T-cell (primary cell): ENCODE data around the gene KCNIP1. TPM values are rescaled to one million over a fixed set of nuclear protein-coding genes. Genes with fewer than 3 reads are reported as not detected.

Experiments
- ATAC-seq, 4 experiments: fragments of 200-7000 bp in 3 of 4; fragments of 150-1000 bp in 1 of 4; cut with Tn5 transposase; replicated peaks in 1 of 4; 1 replicate in 3 of 4; 2 replicates in 1 of 4; pipeline ENCODE4 v1.10.0; 2021; ENCODE audit warnings: moderate library complexity in 3 of 4, mild to moderate bottlenecking in 2 of 4, moderate number of reproducible peaks in 1 of 4
- CTCF ChIA-PET, 2 donors: fragments of 300-600 bp; sonication (Branson Sonifier 250); formaldehyde crosslinking; loops; one replicate each; lab custom pipeline; 2022; ENCODE audit warnings: antibody characterized with exemption in 2 of 2; lab: Charles Lee
- POLR2A ChIA-PET, 2 donors: fragments of 300-600 bp; sonication (Branson Sonifier 250); formaldehyde crosslinking; loops; one replicate each; lab custom pipeline; 2022; ENCODE audit warnings: antibody characterized with exemption in 2 of 2; lab: Charles Lee
- DNase-seq, 35 experiments: peaks; one replicate each; pipeline versions ENCODE4 v3.0.0 to v3.0.0-alpha.2; 2013 to 2023
- H3K27ac ChIP-seq: one replicate; pipeline ENCODE4 v1.5.1; 2013; ENCODE audit warnings: low read length
- H3K27me3 ChIP-seq, 2 experiments: replicated peaks in 1 of 2; 1 replicate in 1 of 2; 2 replicates in 1 of 2; pipeline versions ENCODE4 v1.6.1 to v1.7.0; 2013; ENCODE audit warnings: low read length in 1 of 2, mixed read lengths in 1 of 2; ENCODE audit not compliant: control insufficient read depth in 2 of 2, insufficient read depth in 2 of 2; ENCODE audit errors: extremely low read depth in 1 of 2
- H3K36me3 ChIP-seq, 2 donors: 1 replicate in 1 of 2; 2 replicates in 1 of 2; pipeline versions ENCODE4 v1.6.1 to v1.7.0; 2013; ENCODE audit warnings: low read length in 1 of 2; ENCODE audit not compliant: control insufficient read depth in 2 of 2, insufficient read depth in 1 of 2; ENCODE audit errors: extremely low read depth in 1 of 2
- H3K4me1 ChIP-seq, 2 experiments: 1 replicate in 1 of 2; 2 replicates in 1 of 2; pipeline versions ENCODE4 v1.6.1 to v1.7.0; 2013; ENCODE audit warnings: low read length in 2 of 2, mixed read lengths in 1 of 2; ENCODE audit not compliant: insufficient read depth in 2 of 2, control insufficient read depth in 1 of 2; ENCODE audit errors: extremely low read depth in 1 of 2
- H3K4me3 ChIP-seq, 2 donors: 1 replicate in 1 of 2; 2 replicates in 1 of 2; pipeline versions ENCODE4 v1.5.1 to v1.7.0; 2013; ENCODE audit warnings: mild to moderate bottlenecking in 2 of 2, low read length in 1 of 2, moderate library complexity in 1 of 2; ENCODE audit not compliant: control insufficient read depth in 1 of 2; ENCODE audit errors: extremely low read depth in 1 of 2
- H3K9me3 ChIP-seq: 2 replicates; pipeline ENCODE4 v1.7.0; 2013
- H3K27ac Mint-ChIP-seq, 2 donors: one replicate each; pipeline ENCODE4 v1.8.0; 2020 to 2021; ENCODE audit warnings: mild to moderate bottlenecking in 2 of 2, mixed read lengths in 2 of 2
- H3K27me3 Mint-ChIP-seq, 2 donors: one replicate each; pipeline ENCODE4 v1.8.0; 2021 to 2022; ENCODE audit warnings: mixed read lengths in 2 of 2
- H3K36me3 Mint-ChIP-seq: one replicate; pipeline ENCODE4 v1.8.0; 2021; ENCODE audit warnings: mixed read lengths
- H3K4me1 Mint-ChIP-seq, 3 donors: one replicate each; pipeline ENCODE4 v1.8.0; 2020 to 2022; ENCODE audit warnings: mixed read lengths in 3 of 3, mild to moderate bottlenecking in 1 of 3
- H3K4me3 Mint-ChIP-seq, 3 donors: one replicate each; pipeline ENCODE4 v1.8.0; 2020 to 2022; ENCODE audit warnings: mild to moderate bottlenecking in 3 of 3, mixed read lengths in 3 of 3, moderate library complexity in 3 of 3
- H3K9me3 Mint-ChIP-seq, 3 donors: one replicate each; pipeline ENCODE4 v1.8.0; 2020 to 2022; ENCODE audit warnings: mixed read lengths in 3 of 3
- WGBS: methylation state at CpG from one replicate; pipeline ENCODE4 v1.1.5; 2013; ENCODE audit warnings: missing lambda C conversion rate; ENCODE audit not compliant: insufficient coverage; 5-methylcytosine and 5-hydroxymethylcytosine counted together
- total RNA-seq, 35 experiments: library from RNA in 6 of 35; stranded (reverse) in 6 of 35; fragments of 120-200 nt in 1 of 35; gene quantifications; one replicate each; pipeline versions ENCODE4 v1.2.1 to v1.2.4 and lab custom pipeline; 2013 to 2026

The KCNIP1 gene
- total RNA-seq, 5 donors from 2014 or later (not counting 1 experiment from before 2014, with no cell fraction given) = not detected

DNA sequence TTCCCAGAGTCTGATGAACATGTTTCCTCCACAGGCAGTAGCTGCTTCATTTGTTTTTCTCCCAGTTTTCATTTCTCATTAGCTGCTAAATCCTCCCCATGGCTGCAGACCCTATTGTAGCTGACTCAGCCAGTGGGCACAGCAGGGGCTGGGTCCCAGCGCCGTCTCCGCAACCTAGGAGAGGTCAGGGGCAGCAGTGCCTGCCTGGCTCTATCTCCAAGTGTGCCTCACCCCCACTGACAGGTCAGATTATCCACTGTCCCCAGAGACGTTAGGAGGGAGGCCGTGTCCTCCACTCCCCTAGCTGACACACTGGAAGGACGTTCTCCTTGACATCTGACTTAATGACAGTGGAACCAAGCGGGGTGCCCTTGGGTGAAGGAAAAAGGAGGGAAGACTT, 31.1 kb downstream of the KCNIP1 start:
- no peak for DNase-seq
- no peak for ATAC-seq
- WGBS = no CpG with 5 or more reads among the region's 7 CpGs
- H3K27ac Mint-ChIP-seq = no peak overlapping the region
- peaks cover 31 to 36% of the 10 kb centered on the region in 2 donors for H3K27me3 Mint-ChIP-seq
- H3K4me1 Mint-ChIP-seq = peaks cover 0 to 2% (median 0%) of the 10 kb centered on the region in 3 donors
- Histone ChIP-seq H3K36me3 (no peaks in the 10 kb centered on the region), H3K9me3 (no peaks in the 10 kb centered on the region), H3K4me1 (no peaks in the 10 kb centered on the region), H3K27me3 (peaks cover 0 to 39% of the 10 kb centered on the region in 2 experiments), H3K4me3 (no peak overlapping the region), H3K27ac (no peak overlapping the region)
- H3K4me3 Mint-ChIP-seq = no peak overlapping the region
- H3K9me3 Mint-ChIP-seq = no peaks in the 10 kb centered on the region
- ChIA-PET POLR2A (no interaction called here), CTCF (no interaction called here)
- H3K36me3 Mint-ChIP-seq = no peaks in the 10 kb centered on the region

- H3K27ac Mint-ChIP-seq = no peak overlapping the region
- ATAC-seq (no peak), DNase-seq (no peak)
- H3K9me3 ChIP-seq = no peaks in the 10 kb centered on the region
- POLR2A ChIA-PET = no interaction called here
- H3K9me3 Mint-ChIP-seq = no peaks in the 10 kb centered on the region
- H3K36me3 Mint-ChIP-seq = no peaks in the 10 kb centered on the region
- peaks cover 0 to 33% of the 10 kb centered on the region in 2 experiments for H3K27me3 ChIP-seq
- H3K4me3 Mint-ChIP-seq = no peak overlapping the region
- CTCF ChIA-PET = interaction anchor here in 1 of 2 donors (0.6 kb wide), 1 partner anchor 1663 kb away, joined by 3 read pairs; no protein-coding TSS in a partner anchor
- H3K27ac ChIP-seq = no peak overlapping the region
- H3K27me3 Mint-ChIP-seq = peaks cover 25 to 44% of the 10 kb centered on the region in 2 donors
- H3K36me3 ChIP-seq = no peaks in the 10 kb centered on the region
- 67% methylated on average over 1 of the region's 4 CpGs for WGBS
- peaks cover 0 to 2% (median 0%) of the 10 kb centered on the region in 3 donors for H3K4me1 Mint-ChIP-seq
- no peak overlapping the region for H3K4me3 ChIP-seq
- H3K4me1 ChIP-seq = no peaks in the 10 kb centered on the region
These were observed 32.7 kb downstream of the KCNIP1 start for GRCh38 chr5:170536525-170536924.

- Histone ChIP-seq H3K36me3 (no peaks in the 10 kb centered on the region), H3K9me3 (no peaks in the 10 kb centered on the region), H3K4me3 (no peak overlapping the region), H3K27ac (no peak overlapping the region), H3K27me3 (peaks cover 0 to 33% of the 10 kb centered on the region in 2 experiments), H3K4me1 (no peaks in the 10 kb centered on the region)
- Mint-ChIP-seq H3K27ac (no peak overlapping the region), H3K4me3 (no peak overlapping the region), H3K36me3 (no peaks in the 10 kb centered on the region), H3K9me3 (no peaks in the 10 kb centered on the region), H3K27me3 (peaks cover 16 to 40% of the 10 kb centered on the region in 2 donors), H3K4me1 (peaks cover 0 to 2% (median 0%) of the 10 kb centered on the region in 3 donors)
- DNase-seq (no peak), ATAC-seq (no peak)
- 64% methylated on average over 7 of the region's 8 CpGs for WGBS
- CTCF ChIA-PET = no interaction called here
- POLR2A ChIA-PET = no interaction called here
These were observed 33.8 kb downstream of the KCNIP1 start for GRCh38 chr5:170537451-170538095.

GRCh38 chr5:170538096-170538465, 34.3 kb downstream of the KCNIP1 start:
- ChIA-PET CTCF (no interaction called here), POLR2A (no interaction called here)
- Mint-ChIP-seq H3K27ac (no peak overlapping the region), H3K9me3 (no peaks in the 10 kb centered on the region), H3K4me3 (no peak overlapping the region), H3K36me3 (no peaks in the 10 kb centered on the region), H3K27me3 (peaks cover 15 to 35% of the 10 kb centered on the region in 2 donors), H3K4me1 (peaks cover 0 to 2% (median 0%) of the 10 kb centered on the region in 3 donors)
- Histone ChIP-seq H3K4me3 (no peak overlapping the region), H3K27ac (no peak overlapping the region), H3K36me3 (no peaks in the 10 kb centered on the region), H3K4me1 (no peaks in the 10 kb centered on the region), H3K27me3 (peaks cover 0 to 33% of the 10 kb centered on the region in 2 experiments), H3K9me3 (no peaks in the 10 kb centered on the region)
- ATAC-seq (no peak), DNase-seq (no peak)
- WGBS = 83% methylated on average over 1 of the region's 3 CpGs

- Histone ChIP-seq H3K9me3 (no peaks in the 10 kb centered on the region), H3K27me3 (peaks cover 0 to 33% of the 10 kb centered on the region in 2 experiments)
These were observed 35.1 kb downstream of the KCNIP1 start for GRCh38 chr5:170538696-170539586.

GRCh38 chr5:170540271-170540670, 36.5 kb downstream of the KCNIP1 start:
- H3K27me3 Mint-ChIP-seq = peaks cover 12 to 32% of the 10 kb centered on the region in 2 donors

More at GRCh38 chr5:170538696-170539586, 35.1 kb downstream of the KCNIP1 start:
- Histone ChIP-seq H3K4me1 (no peaks in the 10 kb centered on the region), H3K36me3 (no peaks in the 10 kb centered on the region), H3K4me3 (no peak overlapping the region), H3K27ac (no peak overlapping the region)
- DNase-seq (no peak), ATAC-seq (no peak)
- WGBS = 57% methylated on average over 6 of the region's 6 CpGs
- no peak overlapping the region for H3K4me3 Mint-ChIP-seq
- no peaks in the 10 kb centered on the region for H3K36me3 Mint-ChIP-seq
- CTCF ChIA-PET = interaction anchor here in 1 of 2 donors (0.7 kb wide), 1 partner anchor 38 kb away, joined by 3 read pairs; no protein-coding TSS in a partner anchor
- POLR2A ChIA-PET = no interaction called here
- H3K27ac Mint-ChIP-seq = no peak overlapping the region
- H3K4me1 Mint-ChIP-seq = peaks cover 0 to 2% (median 0%) of the 10 kb centered on the region in 3 donors
- H3K9me3 Mint-ChIP-seq = no peaks in the 10 kb centered on the region
- peaks cover 15 to 35% of the 10 kb centered on the region in 2 donors for H3K27me3 Mint-ChIP-seq

More at GRCh38 chr5:170540271-170540670, 36.5 kb downstream of the KCNIP1 start:
- Mint-ChIP-seq H3K4me3 (no peak overlapping the region), H3K9me3 (peaks cover 0 to 7% (median 6%) of the 10 kb centered on the region in 3 donors), H3K4me1 (no peaks in the 10 kb centered on the region), H3K36me3 (no peaks in the 10 kb centered on the region), H3K27ac (no peak overlapping the region)
- ChIA-PET POLR2A (no interaction called here), CTCF (no interaction called here)
- no peak for ATAC-seq
- DNase-seq = no peak
- peaks cover 0 to 24% of the 10 kb centered on the region in 2 experiments for H3K27me3 ChIP-seq
- H3K9me3 ChIP-seq = peaks cover 2% of the 10 kb centered on the region
- 80% methylated on average over 1 of the region's 1 CpG for WGBS
- H3K36me3 ChIP-seq = no peaks in the 10 kb centered on the region
- no peaks in the 10 kb centered on the region for H3K4me1 ChIP-seq
- H3K27ac ChIP-seq = no peak overlapping the region
- H3K4me3 ChIP-seq = no peak overlapping the region
